AG04450 (cell line): ENCODE data around the gene NOTCH2. TPM values are rescaled to one million over a fixed set of nuclear protein-coding genes. Genes with fewer than 3 reads are reported as not detected.
A peak's percentile ranks its signal among the peaks of the same experiment; 100 is the strongest.

Experiments
- CTCF ChIA-PET: fragments of 300-600, 350-600 bp; formaldehyde crosslinking; extraction: SDS; loops from one replicate; lab custom pipeline; 2022; ENCODE audit warnings: antibody characterized with exemption, inconsistent platforms; lab: Charles Lee
- POLR2A ChIA-PET: fragments of 350-600 bp; formaldehyde crosslinking; extraction: SDS; loops from one replicate; lab custom pipeline; 2021; ENCODE audit warnings: antibody characterized with exemption, inconsistent platforms; lab: Yijun Ruan, JAX
- DNase-seq: peaks from one replicate; pipeline ENCODE4 v3.0.0-alpha.2; 2011; ENCODE audit warnings: low read depth, low spot score
- H3K27ac ChIP-seq: one replicate; pipeline ENCODE4 v1.5.1; 2012; ENCODE audit warnings: low read depth, low read length, control low read depth
- H3K27me3 ChIP-seq: one replicate; pipeline ENCODE4 v1.6.0; 2012; ENCODE audit warnings: low read length; ENCODE audit not compliant: control insufficient read depth, insufficient read depth
- H3K4me3 ChIP-seq: 2 replicates; pipeline ENCODE4 v1.5.1; 2011; ENCODE audit warnings: mild to moderate bottlenecking, low read depth, low read length, control low read depth
- H3K9me3 ChIP-seq: 2 replicates; pipeline ENCODE4 v1.5.1; 2012; ENCODE audit warnings: low read length; ENCODE audit not compliant: control insufficient read depth, insufficient read depth
- polyA plus RNA-seq: library from polyadenylated mRNA; depleted of rRNA; stranded (reverse); fragments of >200 nt; gene quantifications from 2 replicates; pipeline ENCODE4 v1.2.3, GENCODE V29; 2011
- TF ChIP-seq, protein P1 (sequence below): IDR thresholded peaks from 2 replicates; pipeline ENCODE4 v1.5.1; 2011; ENCODE audit warnings: low read depth, low read length, control low read depth, inconsistent platforms

Gene NOTCH2
- polyA plus RNA-seq, 1 experiment: 47.0 TPM

GRCh38 chr1:119953266-119953998 is 116.0 kb downstream of the NOTCH2 start:
- CTCF ChIA-PET: interaction anchor here (1.2 to 1.4 kb wide), 2 partner anchors 15 to 144 kb away, joined by 3 to 4 read pairs; no protein-coding TSS in a partner anchor
- TF ChIP-seq, protein P1, sequence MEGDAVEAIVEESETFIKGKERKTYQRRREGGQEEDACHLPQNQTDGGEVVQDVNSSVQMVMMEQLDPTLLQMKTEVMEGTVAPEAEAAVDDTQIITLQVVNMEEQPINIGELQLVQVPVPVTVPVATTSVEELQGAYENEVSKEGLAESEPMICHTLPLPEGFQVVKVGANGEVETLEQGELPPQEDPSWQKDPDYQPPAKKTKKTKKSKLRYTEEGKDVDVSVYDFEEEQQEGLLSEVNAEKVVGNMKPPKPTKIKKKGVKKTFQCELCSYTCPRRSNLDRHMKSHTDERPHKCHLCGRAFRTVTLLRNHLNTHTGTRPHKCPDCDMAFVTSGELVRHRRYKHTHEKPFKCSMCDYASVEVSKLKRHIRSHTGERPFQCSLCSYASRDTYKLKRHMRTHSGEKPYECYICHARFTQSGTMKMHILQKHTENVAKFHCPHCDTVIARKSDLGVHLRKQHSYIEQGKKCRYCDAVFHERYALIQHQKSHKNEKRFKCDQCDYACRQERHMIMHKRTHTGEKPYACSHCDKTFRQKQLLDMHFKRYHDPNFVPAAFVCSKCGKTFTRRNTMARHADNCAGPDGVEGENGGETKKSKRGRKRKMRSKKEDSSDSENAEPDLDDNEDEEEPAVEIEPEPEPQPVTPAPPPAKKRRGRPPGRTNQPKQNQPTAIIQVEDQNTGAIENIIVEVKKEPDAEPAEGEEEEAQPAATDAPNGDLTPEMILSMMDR: no peak
- no peaks in the 10 kb centered on the region for H3K9me3 ChIP-seq
- no peak overlapping the region for H3K4me3 ChIP-seq
- H3K27me3 ChIP-seq: no peaks in the 10 kb centered on the region
- POLR2A ChIA-PET: no interaction called here
- DNase-seq: no peak
- no peak overlapping the region for H3K27ac ChIP-seq

DNA sequence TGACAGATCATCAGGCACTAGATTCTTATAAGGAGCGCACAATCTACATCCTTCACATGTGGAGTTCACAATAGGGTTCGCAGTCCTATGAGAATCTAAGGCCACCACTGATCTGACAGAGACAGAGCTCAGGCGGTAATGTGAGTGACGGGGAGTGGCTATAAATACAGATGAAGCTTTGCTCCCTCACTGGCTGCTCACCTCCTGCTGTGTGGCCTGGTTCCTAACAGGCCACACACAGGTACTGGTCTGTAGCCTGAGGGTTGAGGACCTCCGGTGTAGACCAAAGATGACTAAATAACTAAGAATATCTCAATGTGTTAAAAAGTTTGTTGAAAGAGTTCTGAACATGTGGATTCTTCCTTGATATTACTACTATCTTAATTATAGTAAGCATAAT is 117.0 kb downstream of the NOTCH2 start:
- no peak overlapping the region for H3K4me3 ChIP-seq
- H3K9me3 ChIP-seq: no peaks in the 10 kb centered on the region
- no peaks in the 10 kb centered on the region for H3K27me3 ChIP-seq
- ChIA-PET CTCF (interaction anchor here (1.5 kb wide), 1 partner anchor 208 kb away, joined by 4 read pairs; no protein-coding TSS in a partner anchor), POLR2A (no interaction called here)
- TF ChIP-seq, protein P1: no peak
- no peak for DNase-seq
- no peak overlapping the region for H3K27ac ChIP-seq

GRCh38 chr1:119948342-119949214 is 120.9 kb downstream of the NOTCH2 start:
- Histone ChIP-seq H3K27me3 (no peaks in the 10 kb centered on the region), H3K27ac (peak overlapping the region; percentile 40), H3K9me3 (peaks cover 3% of the 10 kb centered on the region; the same call in 1 of the 2 replicates), H3K4me3 (no peak overlapping the region)
- CTCF ChIA-PET: interaction anchor here (0.6 to 2.7 kb wide), 22 partner anchors 10 to 205 kb away, joined by 3 to 37 read pairs (median 5); no protein-coding TSS in a partner anchor
- POLR2A ChIA-PET: no interaction called here
- peak; percentile 50 for DNase-seq
- TF ChIP-seq, protein P1: peak; percentile 96

- TF ChIP-seq, protein P1: no peak
- Histone ChIP-seq H3K9me3 (peaks cover 3% of the 10 kb centered on the region; the same call in 1 of the 2 replicates), H3K27ac (no peak overlapping the region), H3K27me3 (no peaks in the 10 kb centered on the region), H3K4me3 (no peak overlapping the region)
- DNase-seq: peak; percentile 81
- CTCF ChIA-PET: interaction anchor here (0.9 to 2.5 kb wide), 12 partner anchors 11 to 204 kb away, joined by 3 to 37 read pairs (median 5); no protein-coding TSS in a partner anchor
- POLR2A ChIA-PET: no interaction called here
These were observed 122.0 kb downstream of the NOTCH2 start for GRCh38 chr1:119947468-119947867.
